Activated T-helper 9 cell treated with anti-CD3 and anti-CD28 coated beads, Interleukin-2, amount 50 U/mL, for 16 hours (primary cell): Measurements from ENCODE around the gene DPEP3.
"Not testable (repeated sequence)": the region's sequence is repeated elsewhere in the genome, so short reads cannot be mapped to it uniquely, and the experiment has no call there.

Source experiments
- DNase-seq: peaks from one replicate; pipeline ENCODE4 v3.0.0-alpha.2; 2020; ENCODE audit warnings: low read depth

The DPEP3 gene, protein sequence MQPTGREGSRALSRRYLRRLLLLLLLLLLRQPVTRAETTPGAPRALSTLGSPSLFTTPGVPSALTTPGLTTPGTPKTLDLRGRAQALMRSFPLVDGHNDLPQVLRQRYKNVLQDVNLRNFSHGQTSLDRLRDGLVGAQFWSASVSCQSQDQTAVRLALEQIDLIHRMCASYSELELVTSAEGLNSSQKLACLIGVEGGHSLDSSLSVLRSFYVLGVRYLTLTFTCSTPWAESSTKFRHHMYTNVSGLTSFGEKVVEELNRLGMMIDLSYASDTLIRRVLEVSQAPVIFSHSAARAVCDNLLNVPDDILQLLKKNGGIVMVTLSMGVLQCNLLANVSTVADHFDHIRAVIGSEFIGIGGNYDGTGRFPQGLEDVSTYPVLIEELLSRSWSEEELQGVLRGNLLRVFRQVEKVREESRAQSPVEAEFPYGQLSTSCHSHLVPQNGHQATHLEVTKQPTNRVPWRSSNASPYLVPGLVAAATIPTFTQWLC

GRCh38 chr16:67979955-67980678, at the start of gene DPEP3:
DPEP3 (minus strand) TSS chr16:67980499; CDS start chr16:67980380, 119 bp downstream.
- DNase-seq, result no peak

DNA sequence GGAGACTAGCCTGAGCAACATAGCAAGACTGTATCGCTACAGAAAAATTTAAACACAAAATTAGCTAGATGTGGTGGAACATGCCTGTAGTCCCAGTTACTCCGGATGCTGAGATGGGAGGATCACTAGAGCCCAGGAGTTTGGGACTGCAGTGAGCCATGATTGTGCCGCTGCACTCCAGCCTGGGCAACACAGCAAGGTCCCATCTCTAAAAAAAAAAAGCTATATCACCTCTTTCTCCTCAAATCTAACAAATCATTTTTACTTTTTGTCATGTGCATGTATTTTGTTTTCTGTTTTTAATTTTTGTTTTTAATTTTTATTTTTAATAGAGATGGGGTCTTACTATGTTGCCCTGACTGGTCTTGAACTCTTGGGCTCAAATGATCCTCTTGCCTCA, 48.7 kb upstream of the DPEP3 start:
- no peak for DNase-seq

- DNase-seq, result peak; percentile 91
Observed at GRCh38 chr16:68022728-68023537, 42.6 kb upstream of the DPEP3 start, which contains the start of the genes DDX28 and DUS2. DDX28 (minus strand) TSS chr16:68023232; CDS start chr16:68023202, 30 bp downstream. DUS2 (plus strand) TSS chr16:68023284; CDS start chr16:68038024, 14,740 bp downstream.

- DNase-seq, result no peak
Observed at GRCh38 chr16:68022278-68022727, 42.0 kb upstream of the DPEP3 start.

GRCh38 chr16:68021490-68021889, 41.2 kb upstream of the DPEP3 start:
- DNase-seq, result no peak

DNA sequence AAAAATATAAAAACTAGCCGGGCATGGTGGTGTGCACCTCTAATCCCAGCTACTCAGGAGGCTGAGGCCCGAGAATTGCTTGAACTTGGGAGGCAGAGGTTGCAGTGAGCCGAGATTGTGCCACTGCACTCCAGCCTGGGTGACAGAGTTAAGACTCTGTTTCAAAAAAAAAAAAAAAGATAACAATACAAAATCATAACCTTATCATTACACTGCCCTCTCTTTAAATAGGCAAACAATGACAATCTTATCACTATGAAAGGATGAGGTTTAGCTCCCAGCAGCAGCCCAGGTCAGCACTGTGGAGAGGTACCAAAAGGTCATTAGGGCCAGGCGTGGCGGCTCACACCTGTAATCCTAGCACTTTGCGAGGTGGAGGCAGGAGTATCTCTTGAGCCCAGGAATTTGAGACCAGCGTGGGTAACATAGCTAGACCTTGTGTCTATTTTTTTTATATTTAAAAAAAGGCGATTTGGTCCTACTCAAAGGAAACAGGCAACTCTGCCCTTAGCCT, 38.9 kb upstream of the DPEP3 start:
- DNase-seq, result no peak

DNA sequence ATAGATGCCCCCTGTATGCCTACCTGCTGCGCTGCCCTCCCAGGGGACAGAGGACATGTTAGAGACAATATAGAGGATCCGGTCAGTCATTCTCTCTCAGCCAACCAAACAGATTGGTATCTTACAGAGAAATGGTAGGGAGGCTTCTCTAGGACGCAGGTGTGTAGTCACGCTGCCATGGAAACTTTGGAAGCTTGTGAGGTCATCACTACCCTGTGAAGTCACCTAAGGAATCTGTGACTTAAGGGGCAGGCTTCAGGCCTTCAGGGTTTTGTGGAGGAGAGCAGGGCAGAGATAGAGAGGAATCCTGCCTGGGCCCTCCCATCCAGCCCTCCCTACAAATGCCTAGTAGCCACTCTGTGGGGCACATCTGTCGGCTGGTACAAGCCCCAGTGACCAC, 35.4 kb upstream of the DPEP3 start, which contains the start of gene DPEP2NB:
Gene DPEP2NB, minus strand, starts transcription at position 231 of the 400 bp plus-strand sequence. Its CDS starts 141 bp downstream, at position 90.
- DNase-seq, result no peak

- DNase-seq, result no peak
Observed at GRCh38 chr16:68013440-68013839, 33.1 kb upstream of the DPEP3 start.

- not testable (repeated sequence) for DNase-seq
Observed at GRCh38 chr16:68009872-68010271, 29.6 kb upstream of the DPEP3 start.

- DNase-seq, result no peak
Observed at GRCh38 chr16:68009157-68009735, 28.9 kb upstream of the DPEP3 start.

GRCh38 chr16:68005786-68006286, 25.5 kb upstream of the DPEP3 start:
- no peak for DNase-seq

- DNase-seq, result no peak
Observed at GRCh38 chr16:68005211-68005610, 24.9 kb upstream of the DPEP3 start.

DNA sequence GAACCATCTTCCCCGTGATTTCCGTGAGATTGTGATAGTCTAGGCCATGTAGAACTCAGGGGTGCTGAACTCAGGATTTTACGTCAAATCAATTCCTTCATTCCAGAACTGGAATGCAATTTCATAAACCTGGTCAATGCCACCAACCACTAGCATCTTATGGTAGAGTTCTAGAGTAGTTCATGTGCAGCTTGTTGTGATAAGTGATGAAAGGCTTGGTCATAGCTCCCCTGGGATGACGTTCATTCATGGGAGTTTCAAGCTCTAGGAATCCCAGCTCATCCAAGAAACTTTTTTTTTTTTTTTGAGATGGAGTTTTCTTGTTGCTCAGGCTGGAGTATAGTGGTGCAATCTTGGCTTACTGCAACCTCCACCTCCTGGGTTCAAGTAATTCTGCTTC, 22.7 kb upstream of the DPEP3 start:
- no peak for DNase-seq

GRCh38 chr16:68000450-68000849, 20.2 kb upstream of the DPEP3 start:
- no peak for DNase-seq

GRCh38 chr16:67999985-68000384, 19.7 kb upstream of the DPEP3 start:
- no peak for DNase-seq

DNA sequence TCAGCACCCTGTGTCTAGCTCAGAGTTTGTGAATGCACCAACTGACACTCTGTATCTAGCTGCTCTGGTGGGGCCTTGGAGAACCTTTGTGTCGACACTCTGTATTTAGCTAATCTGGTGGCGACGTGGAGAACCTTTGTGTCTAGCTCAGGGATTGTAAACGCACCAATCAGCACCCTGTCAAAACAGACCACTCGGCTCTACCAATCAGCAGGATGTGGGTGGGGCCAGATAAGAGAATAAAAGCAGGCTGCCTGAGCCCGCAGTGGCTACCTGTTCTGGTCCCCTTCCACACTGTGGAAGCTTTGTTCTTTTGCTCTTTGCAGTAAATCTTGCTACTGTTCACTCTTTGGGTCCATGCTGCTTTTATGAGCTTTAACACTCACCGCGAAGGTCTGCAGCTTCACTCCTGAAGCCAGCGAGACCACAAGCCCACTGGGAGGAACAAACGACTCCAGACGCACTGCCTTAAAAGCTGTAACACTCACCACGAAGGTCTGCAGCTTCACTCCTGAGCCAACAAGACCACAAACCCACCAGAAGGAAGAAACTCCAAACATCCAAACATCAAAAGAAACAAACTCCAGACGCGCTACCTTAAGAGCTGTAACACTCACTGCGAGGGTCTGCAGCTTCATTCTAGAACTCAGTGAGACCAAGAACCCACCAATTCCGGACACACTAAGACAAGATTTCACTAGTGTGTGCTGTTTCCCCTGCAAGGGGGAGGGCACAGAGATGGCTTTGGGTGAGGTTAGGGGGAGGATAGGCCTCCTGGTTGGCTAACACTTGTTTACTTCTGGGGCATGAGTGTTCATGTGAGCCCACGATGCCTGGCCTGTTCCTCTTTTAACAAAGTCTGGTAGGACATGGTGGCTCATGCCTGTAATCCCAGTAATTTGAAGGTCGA, 18.7 kb upstream of the DPEP3 start, which contains the start of gene DPEP2:
Gene DPEP2, minus strand, starts transcription at position 706 of the 910 bp plus-strand sequence. CDS start 6,272 bp downstream, outside the sequence.
- not testable (repeated sequence) for DNase-seq

GRCh38 chr16:67998231-67998778, 18.0 kb upstream of the DPEP3 start:
- not testable (repeated sequence) for DNase-seq

GRCh38 chr16:67996666-67997065, 16.4 kb upstream of the DPEP3 start:
- no peak for DNase-seq

DNA sequence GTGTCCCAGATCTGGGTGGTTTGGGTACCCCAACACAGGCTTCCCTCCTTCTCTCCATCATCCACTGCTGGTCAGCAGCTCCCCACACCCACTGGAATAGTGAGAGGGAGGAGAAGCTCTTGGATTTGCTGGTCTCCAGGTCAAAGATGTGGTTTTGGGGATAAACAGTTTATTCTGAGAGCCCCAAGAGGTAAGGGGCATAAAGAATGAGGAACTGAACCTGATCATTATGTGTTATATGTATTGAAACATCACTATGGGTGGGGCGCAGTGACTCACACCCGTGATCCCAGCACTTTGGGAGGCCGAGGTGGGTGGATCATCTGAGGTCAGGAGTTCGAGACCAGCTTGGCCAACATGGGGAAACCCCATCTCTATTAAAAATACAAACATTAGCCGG, 15.1 kb upstream of the DPEP3 start:
- no peak for DNase-seq
